NCI-H128 (cell line): ENCODE results near the gene CTNNA1.
A peak's percentile ranks its signal among the peaks of the same experiment; 100 is the strongest.
"Not testable (repeated sequence)": the region's sequence is repeated elsewhere in the genome, so short reads cannot be mapped to it uniquely, and the experiment has no call there.

Experiments used
- DNase-seq: peaks from one replicate; lab custom pipeline; 2025; ENCODE audit not compliant: unreplicated experiment; lab: John Stamatoyannopoulos, UW

The CTNNA1 gene

GRCh38 chr5:138724470-138725146 is 28.6 kb upstream of the CTNNA1 start:
- no peak for DNase-seq

GRCh38 chr5:138725153-138725817 is 27.9 kb upstream of the CTNNA1 start:
- DNase-seq = no peak

DNA sequence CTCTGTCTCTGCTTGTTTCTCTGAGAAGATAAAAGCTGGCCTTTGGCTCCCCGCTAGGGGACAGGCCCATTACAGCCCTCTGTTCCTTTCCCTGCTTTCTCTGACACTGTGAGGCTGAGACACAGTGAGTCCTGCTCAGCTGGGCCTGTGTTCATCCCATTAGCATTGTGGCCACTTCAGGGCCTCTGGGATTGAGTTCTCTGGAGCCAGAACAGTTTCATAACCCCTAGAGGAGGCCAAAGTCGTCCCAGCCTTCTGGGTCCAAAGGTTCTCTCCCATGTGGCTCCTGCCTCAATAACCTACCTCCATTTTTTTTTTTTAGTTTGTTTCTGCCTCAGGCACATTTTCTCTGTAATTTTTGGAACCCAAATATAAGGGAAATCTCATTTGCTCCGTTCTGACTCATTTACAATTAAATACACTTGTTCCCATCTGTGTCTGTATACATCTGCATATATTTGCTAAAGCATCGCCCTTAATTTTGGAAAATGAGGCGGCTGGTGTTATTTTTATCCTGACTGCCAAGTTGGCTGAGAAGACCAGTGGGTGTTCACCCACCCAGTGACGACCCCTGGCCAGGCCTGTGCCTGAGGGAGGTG is 27.3 kb upstream of the CTNNA1 start:
- DNase-seq = no peak

DNA sequence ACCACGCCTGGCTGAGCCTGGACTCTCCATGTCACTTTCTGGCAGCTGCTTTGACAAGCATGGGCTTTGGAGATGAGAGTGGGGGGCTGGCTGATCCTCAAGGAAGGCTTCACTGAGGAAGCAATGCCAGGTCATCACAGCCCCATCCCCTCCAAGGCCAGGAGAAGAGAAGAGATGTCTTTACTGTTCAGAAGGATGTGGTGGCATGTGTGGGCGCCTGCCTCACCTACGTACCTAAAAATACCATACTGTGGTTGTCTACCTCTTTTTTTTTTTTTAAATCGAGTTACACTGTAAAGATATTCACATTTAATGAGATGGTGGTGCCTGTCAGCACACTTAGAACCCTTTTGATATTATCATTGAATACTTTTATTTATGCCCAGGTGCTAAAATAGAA is 26.4 kb upstream of the CTNNA1 start:
- no peak for DNase-seq

GRCh38 chr5:138730496-138730895 is 22.7 kb upstream of the CTNNA1 start:
- not testable (repeated sequence) for DNase-seq

- DNase-seq = no peak
Measured at GRCh38 chr5:138732466-138732865, 20.8 kb upstream of the CTNNA1 start.

- DNase-seq = no peak
Measured at GRCh38 chr5:138732933-138733332, 20.3 kb upstream of the CTNNA1 start.

GRCh38 chr5:138733509-138733908 is 19.7 kb upstream of the CTNNA1 start:
- no peak for DNase-seq

- DNase-seq = no peak
Measured at GRCh38 chr5:138736293-138736692, 16.9 kb upstream of the CTNNA1 start.

DNA sequence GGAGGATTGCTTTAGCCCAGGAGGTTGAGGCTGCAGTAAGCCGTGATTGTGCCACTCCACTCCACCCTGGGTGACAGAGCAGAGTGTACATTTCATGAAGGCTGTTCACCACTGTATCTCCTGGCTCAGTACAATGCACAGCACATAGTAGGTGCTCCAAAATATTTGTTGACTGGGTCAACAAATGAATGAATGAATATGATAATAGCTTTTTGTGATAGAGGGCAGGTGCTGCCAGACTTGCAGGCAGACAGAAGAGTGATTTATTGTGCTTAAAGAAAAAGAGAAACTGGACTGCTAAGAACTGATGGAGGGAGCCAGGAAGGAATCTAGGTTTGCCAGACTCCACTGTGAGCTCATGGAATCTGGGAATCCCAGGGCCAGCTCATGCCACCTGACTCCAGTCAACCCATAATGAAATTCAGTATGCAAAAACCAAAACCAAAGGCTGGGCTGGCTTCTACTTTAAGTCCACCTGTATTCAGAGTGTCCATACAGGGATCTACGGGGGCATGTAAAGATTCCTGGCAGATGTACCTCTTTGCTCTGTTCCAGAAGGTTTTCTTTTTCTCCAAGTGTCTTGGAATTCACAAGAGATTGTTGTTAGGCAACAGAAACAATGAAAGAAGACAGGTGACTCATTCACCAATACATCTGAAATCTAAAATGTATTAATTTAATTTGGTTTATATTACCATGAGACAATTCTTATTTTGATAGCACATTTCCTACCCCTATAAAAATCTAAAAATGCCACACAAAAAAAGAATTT is 15.5 kb upstream of the CTNNA1 start:
- no peak for DNase-seq

GRCh38 chr5:138738399-138738798 is 14.8 kb upstream of the CTNNA1 start:
- DNase-seq = no peak

DNA sequence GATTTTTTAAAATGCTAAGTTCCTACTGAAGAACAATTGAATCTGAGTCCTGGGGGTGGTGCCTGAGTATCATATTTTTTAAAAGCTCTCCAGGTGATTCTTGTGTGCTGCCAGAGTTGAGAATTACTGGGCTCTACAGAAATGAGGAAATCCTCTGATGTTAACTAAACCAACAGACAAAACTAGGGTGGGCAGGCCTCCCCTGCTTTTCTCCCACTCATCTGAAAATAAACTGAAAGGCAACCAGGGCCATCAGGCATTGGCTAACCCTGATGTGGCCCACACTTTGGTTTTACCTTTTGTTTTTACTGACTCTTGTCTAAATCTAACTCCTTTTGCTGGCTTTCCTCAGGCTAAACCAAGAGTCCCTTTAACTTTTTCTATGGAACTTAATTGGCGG is 13.3 kb upstream of the CTNNA1 start:
- DNase-seq = no peak

DNA sequence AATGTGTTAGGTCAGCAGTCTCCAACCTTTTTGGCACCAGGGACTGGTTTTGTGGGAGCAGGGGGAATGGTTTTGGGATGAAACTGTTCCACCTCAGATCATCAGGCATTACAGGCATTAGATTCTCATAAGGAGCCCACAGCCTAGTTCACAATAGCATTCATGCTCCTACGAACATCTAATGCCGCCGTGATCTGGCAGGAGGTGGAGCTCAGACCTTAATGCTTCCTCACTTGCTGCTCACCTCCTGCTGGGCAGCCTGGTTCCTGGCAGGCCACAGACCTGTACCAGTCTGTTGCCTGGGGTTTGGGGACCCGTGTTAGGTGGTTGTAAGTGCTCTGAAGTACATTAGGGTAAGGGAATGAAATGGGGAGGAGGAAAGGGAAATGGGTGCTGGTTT is 9.7 kb upstream of the CTNNA1 start:
- DNase-seq = no peak

DNA sequence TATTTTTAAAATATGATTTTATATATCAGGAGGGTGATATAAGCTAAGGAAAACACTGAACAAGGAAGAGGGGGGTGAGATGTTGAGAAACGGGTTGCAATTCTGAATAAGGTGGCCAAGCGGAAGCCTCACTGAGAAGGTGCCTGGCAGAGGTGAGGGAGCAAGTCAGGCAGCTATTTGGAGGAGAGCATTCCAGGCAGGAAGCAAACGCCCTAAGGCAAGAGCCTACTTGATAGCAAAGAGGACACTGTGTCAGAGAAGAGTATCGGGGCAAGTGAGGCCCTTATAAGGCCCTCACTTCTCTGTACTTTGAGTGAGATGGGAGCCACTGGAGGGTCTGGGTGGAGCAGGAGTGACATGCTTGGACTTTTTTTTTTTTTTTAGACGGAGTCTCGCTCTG is 8.0 kb upstream of the CTNNA1 start:
- no peak for DNase-seq

DNA sequence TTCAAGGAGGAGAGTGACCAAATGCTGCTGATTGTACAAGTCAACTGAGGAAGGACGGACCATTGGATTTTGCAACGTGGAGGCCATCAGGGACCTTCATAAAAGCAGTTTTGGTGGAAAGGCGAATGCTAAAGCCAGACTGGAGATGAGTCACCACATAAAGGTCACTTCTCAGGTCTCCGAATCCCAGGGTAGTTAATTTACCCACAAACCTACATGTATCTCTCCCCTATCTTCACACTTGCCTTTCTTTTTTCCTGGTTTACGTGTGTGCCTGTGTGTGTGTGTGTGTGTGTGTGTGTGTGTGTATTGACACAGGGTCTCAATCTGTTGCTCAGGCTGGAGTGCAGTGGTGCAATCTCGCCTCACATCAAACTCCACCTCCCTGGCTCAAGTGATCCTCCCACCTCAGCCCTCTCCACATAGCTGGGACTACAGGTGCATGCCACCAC is 4.6 kb upstream of the CTNNA1 start:
- no peak for DNase-seq

GRCh38 chr5:138751344-138751743 is 1.9 kb upstream of the CTNNA1 start:
- DNase-seq = not testable (repeated sequence)

DNA sequence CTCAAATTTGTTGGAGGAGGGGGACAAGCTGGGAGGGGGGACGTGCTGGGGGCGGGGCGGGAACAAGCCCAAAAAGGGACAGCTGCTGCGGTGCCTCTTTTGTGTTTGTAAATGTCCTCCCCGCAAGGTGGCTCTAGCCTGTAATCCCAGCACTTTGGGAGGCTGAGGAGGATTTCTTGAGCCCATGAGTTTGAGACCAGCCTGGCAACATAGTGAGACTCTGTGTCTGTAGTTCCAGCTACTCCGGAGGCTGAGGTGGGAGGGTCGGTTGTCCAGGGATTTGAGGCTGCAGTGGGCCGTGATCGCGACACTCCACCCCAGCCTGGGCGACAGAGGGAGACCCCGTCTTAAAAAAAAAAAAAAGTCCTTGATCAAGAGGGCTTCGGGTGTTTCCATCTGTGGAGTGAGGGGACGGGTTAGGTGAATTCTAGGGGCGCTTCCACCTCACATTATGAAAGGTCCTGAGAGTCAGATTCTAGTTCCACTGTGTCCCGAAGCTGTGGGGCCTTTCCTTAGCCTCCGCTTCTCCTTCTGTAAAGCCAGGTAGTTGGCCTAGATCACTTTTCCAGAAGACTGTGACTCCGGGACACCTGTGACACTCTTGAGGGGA is 779 bp upstream of the CTNNA1 start:
- no peak for DNase-seq

GRCh38 chr5:138753794-138754698 is 821 bp downstream of the CTNNA1 start:
- DNase-seq = peak; percentile 19

GRCh38 chr5:138754699-138755057 is 1.5 kb downstream of the CTNNA1 start:
- DNase-seq = no peak

DNA sequence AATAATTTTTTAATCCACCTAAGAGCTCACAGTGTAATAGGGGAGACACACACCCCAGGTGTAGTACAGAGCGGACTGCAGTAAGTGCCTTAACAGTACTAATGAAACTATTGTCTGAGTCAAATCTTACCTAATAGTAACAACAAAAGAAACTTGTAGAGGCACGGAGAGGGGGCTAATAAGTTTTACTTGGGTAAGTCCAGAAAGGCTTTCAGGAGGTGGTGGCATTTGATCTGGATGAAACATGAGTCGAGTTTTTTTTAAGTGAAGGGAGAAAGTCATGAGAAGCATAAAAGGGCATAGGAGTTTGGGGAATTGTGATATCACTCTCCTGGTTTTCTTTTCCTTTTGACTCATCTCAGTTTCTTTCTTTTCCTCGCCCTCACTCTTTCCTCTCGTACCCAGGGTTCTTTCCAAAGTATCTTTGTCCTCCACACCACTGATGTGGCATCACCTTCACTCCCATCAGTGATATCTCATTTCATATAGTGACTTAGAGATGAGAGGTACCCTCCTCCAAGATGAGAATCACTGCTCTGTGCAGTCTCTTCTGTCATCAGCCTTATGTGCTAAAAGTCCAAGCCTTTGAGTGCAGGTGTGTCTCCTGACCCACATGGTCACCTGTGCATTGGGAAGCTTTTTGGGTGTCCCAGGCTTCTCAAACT is 2.0 kb downstream of the CTNNA1 start:
- DNase-seq = no peak
